Chondrocyte (in vitro differentiated cells): ENCODE data around the gene RAPGEF5. TPM values are rescaled to one million over a fixed set of nuclear protein-coding genes. Genes with fewer than 3 reads are reported as not detected.
"Not testable (repeated sequence)": the region's sequence is repeated elsewhere in the genome, so short reads cannot be mapped to it uniquely, and the experiment has no call there.

Experiments
- DNase-seq: peaks from one replicate; pipeline ENCODE4 v3.0.0; 2021; ENCODE audit warnings: mixed read lengths, low spot score
- H3K27ac Mint-ChIP-seq: one replicate; pipeline ENCODE4 v1.8.0; 2021; ENCODE audit warnings: mild to moderate bottlenecking, moderate library complexity, mixed read lengths; ENCODE audit not compliant: unreplicated experiment
- H3K27me3 Mint-ChIP-seq: 2 replicates; pipeline ENCODE4 v1.8.0; 2021; ENCODE audit warnings: low read depth, mixed read lengths
- H3K36me3 Mint-ChIP-seq: 2 replicates; pipeline ENCODE4 v1.8.0; 2021; ENCODE audit warnings: low read depth, mixed read lengths
- H3K4me1 Mint-ChIP-seq: 2 replicates; pipeline ENCODE4 v1.8.0; 2021; ENCODE audit warnings: low read depth, mild to moderate bottlenecking, mixed read lengths
- H3K4me3 Mint-ChIP-seq: one replicate; pipeline ENCODE4 v1.8.0; 2021; ENCODE audit warnings: mild to moderate bottlenecking, moderate library complexity, mixed read lengths; ENCODE audit not compliant: unreplicated experiment
- H3K9me3 Mint-ChIP-seq: 2 replicates; pipeline ENCODE4 v1.8.0; 2021; ENCODE audit warnings: low read depth, mixed read lengths
- total RNA-seq: library from RNA; stranded (reverse); gene quantifications from 3 replicates; pipeline ENCODE4 v1.2.1, GENCODE V29; 2021
- TF ChIP-seq, protein P1 (sequence below): fragments of 200-600 bp; sonication (generic); IDR thresholded peaks from 2 replicates; pipeline ENCODE4 v1.5.0; 2021; ENCODE audit warnings: antibody characterized with exemption, mild to moderate bottlenecking, moderate library complexity

The RAPGEF5 gene
- total RNA-seq, 1 donor from 2014 or later: 2.2 TPM

DNA sequence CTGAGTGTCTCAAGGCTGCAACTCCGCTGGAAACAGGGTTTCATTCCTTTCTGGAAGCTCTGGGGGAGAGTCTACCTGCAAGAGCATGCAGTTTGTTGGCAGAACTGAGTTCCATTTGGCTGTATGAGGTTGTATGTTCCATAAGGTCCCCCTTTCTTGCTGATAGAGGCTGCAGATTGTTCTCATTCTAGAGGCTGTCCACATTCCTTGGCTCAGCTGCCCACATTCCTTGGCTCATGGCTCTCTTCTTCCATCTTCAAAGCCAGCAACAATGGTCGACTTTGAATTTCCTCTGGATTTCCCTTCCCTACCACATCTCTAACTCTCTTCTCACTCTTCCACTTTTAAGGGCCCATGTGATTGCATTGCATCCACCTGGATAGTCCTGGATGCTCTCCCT lies 264.0 kb downstream of the RAPGEF5 start:
- Mint-ChIP-seq H3K4me1 (peaks cover 7% of the 10 kb centered on the region), H3K9me3 (no peaks in the 10 kb centered on the region), H3K36me3 (no peaks in the 10 kb centered on the region), H3K27ac (no peak overlapping the region), H3K27me3 (peaks cover 9% of the 10 kb centered on the region), H3K4me3 (no peak overlapping the region)
- DNase-seq: no peak
- TF ChIP-seq, protein P1, sequence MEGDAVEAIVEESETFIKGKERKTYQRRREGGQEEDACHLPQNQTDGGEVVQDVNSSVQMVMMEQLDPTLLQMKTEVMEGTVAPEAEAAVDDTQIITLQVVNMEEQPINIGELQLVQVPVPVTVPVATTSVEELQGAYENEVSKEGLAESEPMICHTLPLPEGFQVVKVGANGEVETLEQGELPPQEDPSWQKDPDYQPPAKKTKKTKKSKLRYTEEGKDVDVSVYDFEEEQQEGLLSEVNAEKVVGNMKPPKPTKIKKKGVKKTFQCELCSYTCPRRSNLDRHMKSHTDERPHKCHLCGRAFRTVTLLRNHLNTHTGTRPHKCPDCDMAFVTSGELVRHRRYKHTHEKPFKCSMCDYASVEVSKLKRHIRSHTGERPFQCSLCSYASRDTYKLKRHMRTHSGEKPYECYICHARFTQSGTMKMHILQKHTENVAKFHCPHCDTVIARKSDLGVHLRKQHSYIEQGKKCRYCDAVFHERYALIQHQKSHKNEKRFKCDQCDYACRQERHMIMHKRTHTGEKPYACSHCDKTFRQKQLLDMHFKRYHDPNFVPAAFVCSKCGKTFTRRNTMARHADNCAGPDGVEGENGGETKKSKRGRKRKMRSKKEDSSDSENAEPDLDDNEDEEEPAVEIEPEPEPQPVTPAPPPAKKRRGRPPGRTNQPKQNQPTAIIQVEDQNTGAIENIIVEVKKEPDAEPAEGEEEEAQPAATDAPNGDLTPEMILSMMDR: no peak

GRCh38 chr7:22090958-22091525 lies 265.9 kb downstream of the RAPGEF5 start:
- H3K36me3 Mint-ChIP-seq, H3K27me3 Mint-ChIP-seq, H3K4me1 Mint-ChIP-seq, DNase-seq, H3K9me3 Mint-ChIP-seq, H3K27ac Mint-ChIP-seq, H3K4me3 Mint-ChIP-seq: not testable (repeated sequence)

DNA sequence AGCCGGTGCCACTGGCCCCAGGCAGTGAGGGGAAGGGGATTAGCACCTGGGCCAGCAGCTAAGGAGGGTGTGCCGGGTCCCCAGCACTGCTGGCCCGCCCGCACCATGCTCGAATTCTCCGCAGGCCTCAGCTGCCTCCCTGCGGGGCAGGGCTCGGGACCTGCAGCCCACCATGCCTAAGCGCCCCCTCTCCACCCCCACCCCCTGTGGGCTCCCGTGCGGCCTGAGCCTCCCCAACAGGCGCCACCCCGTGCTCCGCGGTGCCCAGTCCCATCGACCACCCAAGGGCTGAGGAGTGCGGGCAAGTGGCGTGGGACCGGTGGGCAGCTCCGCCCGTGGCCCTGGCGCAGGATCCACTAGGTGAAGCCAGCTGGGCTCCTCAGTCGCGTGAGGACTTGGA lies 266.4 kb downstream of the RAPGEF5 start:
- Mint-ChIP-seq H3K27ac (no peak overlapping the region), H3K9me3 (no peaks in the 10 kb centered on the region), H3K4me1 (peaks cover 7% of the 10 kb centered on the region), H3K4me3 (no peak overlapping the region), H3K36me3 (no peaks in the 10 kb centered on the region), H3K27me3 (peaks cover 9% of the 10 kb centered on the region)
- DNase-seq: no peak
- TF ChIP-seq, protein P1: no peak

DNA sequence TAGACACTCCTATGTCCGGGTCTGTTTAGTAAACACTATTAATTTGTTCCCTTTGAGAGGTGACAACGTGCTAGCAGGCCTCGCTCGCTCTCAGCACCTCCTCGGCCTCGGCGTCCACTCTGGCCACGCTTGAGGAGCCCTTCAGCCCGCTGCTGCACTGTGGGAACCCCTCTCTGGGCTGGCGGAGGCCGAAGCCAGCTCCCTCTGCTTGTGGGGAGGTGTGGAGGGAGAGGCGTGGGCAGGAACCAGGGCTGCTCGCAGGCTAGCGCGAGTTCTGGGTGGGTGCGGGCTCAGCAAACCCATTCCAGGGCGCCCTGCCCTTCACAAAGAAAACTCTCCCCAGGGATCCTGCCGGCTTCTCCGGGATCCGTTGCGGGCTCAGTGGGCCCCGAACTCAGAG lies 266.8 kb downstream of the RAPGEF5 start:
- Mint-ChIP-seq H3K27me3 (peaks cover 9% of the 10 kb centered on the region), H3K4me3 (no peak overlapping the region), H3K27ac (no peak overlapping the region), H3K9me3 (no peaks in the 10 kb centered on the region), H3K4me1 (peaks cover 7% of the 10 kb centered on the region), H3K36me3 (no peaks in the 10 kb centered on the region)
- DNase-seq: no peak
- TF ChIP-seq, protein P1: no peak

- no peaks in the 10 kb centered on the region for H3K9me3 Mint-ChIP-seq
- no peak for DNase-seq
- H3K27me3 Mint-ChIP-seq: peaks cover 9% of the 10 kb centered on the region
- H3K27ac Mint-ChIP-seq: no peak overlapping the region
- no peaks in the 10 kb centered on the region for H3K36me3 Mint-ChIP-seq
- peaks cover 9% of the 10 kb centered on the region for H3K4me1 Mint-ChIP-seq
- no peak overlapping the region for H3K4me3 Mint-ChIP-seq
- TF ChIP-seq, protein P1: no peak
Observed at GRCh38 chr7:22088827-22089226, 268.1 kb downstream of the RAPGEF5 start.

GRCh38 chr7:22087861-22088260 lies 269.1 kb downstream of the RAPGEF5 start:
- TF ChIP-seq, protein P1: no peak
- H3K4me1 Mint-ChIP-seq: peaks cover 12% of the 10 kb centered on the region
- no peaks in the 10 kb centered on the region for H3K36me3 Mint-ChIP-seq
- no peaks in the 10 kb centered on the region for H3K9me3 Mint-ChIP-seq
- H3K27ac Mint-ChIP-seq: no peak overlapping the region
- no peak overlapping the region for H3K4me3 Mint-ChIP-seq
- peaks cover 7% of the 10 kb centered on the region for H3K27me3 Mint-ChIP-seq
- DNase-seq: no peak
